Jurkat, Clone E6-1 (cell line): Measurements from ENCODE around the gene PANK1.
"Not testable (repeated sequence)": the region's sequence is repeated elsewhere in the genome, so short reads cannot be mapped to it uniquely, and the experiment has no call there.

ENCODE experiments used
- DNase-seq: peaks from one replicate; pipeline ENCODE4 v3.0.0-alpha.2; 2011; ENCODE audit warnings: low read depth, low spot score
- H3K4me3 ChIP-seq: 2 replicates; pipeline ENCODE4 v1.5.1; 2011; ENCODE audit warnings: mild to moderate bottlenecking, low read length, control low read depth, moderate library complexity

Gene PANK1

DNA sequence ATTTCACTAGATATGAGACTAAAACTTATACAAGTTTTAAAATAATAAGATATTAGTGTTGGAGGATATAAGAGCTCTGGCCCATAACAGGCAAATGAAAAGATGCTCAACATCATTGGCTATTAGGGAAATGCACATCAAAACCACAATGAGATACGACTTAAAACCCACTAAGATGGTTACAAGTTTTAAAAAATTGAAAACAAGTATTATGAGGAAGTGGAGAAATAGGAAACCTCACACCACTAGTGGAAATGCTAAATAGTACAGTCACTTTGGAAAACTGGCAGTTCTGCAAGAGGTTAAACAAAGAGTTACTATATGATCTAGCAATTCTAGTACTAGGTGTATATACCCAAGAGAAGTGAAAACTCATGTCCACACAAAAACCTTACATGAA is 17.2 kb downstream of the PANK1 start:
- DNase-seq: no peak
- no peak overlapping the region for H3K4me3 ChIP-seq

GRCh38 chr10:89625041-89625765 is 19.8 kb downstream of the PANK1 start:
- H3K4me3 ChIP-seq: no peak overlapping the region
- DNase-seq: no peak

DNA sequence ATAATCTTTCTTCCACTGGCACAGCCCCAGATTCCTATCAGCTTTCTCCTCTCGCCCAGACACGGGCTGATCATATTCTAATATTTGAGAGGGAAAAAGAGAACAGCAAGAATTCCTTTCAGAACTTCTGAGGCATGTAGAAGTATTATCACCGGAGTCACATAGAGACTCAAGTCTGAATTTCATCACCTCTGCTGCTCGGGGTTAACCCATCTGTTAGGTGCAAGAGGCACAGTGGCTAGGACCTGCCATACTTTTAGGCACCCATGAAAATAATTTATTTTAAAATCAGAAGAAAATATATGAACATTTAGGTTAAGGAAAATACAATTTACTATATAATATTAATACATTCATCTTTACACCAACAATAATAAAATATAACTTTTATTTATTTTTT is 21.0 kb downstream of the PANK1 start:
- no peak overlapping the region for H3K4me3 ChIP-seq
- DNase-seq: no peak

DNA sequence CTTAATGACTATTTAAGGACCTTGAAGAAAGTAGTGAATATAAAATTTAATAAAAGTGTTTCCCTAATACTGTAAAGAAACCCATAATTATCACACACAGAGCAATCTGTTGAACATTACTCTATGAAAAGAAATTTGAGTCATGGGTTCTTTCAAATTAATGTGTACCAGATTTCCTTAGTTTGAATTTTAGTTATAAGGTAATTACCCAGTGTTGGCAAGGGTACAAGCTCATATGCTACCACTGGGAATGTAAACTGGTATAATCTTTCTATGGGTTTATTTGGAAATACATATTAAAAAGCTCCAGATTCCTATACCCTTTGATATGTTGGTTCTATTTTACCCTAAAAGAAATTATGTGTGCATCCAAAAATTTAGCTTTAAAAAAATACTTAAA is 22.9 kb downstream of the PANK1 start:
- no peak for DNase-seq
- no peak overlapping the region for H3K4me3 ChIP-seq

- DNase-seq: no peak
- no peak overlapping the region for H3K4me3 ChIP-seq
Observed at GRCh38 chr10:89621438-89621837, 23.6 kb downstream of the PANK1 start.

DNA sequence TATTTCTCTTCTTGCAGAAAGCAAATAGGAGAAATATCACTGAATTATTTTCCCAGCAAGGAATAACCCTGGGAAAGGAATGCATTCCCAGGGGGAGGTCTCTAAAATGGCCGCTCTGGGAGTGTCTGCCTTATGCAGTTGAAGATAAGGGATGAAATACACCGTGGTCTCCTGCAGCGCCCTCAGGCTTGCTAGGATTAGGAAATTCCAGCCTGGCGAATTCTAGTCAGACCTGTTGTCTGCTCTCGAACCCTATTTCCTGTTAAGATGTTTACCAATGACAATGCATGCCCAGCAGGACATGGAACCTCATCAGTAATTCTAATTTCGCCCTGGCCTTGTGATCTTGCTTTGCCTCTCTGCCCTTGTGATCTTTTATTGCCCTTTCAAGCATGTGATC is 24.7 kb downstream of the PANK1 start:
- DNase-seq, H3K4me3 ChIP-seq: not testable (repeated sequence)

GRCh38 chr10:89615824-89616223 is 29.2 kb downstream of the PANK1 start:
- peak; percentile 14 for DNase-seq
- H3K4me3 ChIP-seq: no peak overlapping the region

GRCh38 chr10:89615112-89615511 is 29.9 kb downstream of the PANK1 start:
- DNase-seq: peak; percentile 41
- no peak overlapping the region for H3K4me3 ChIP-seq

DNA sequence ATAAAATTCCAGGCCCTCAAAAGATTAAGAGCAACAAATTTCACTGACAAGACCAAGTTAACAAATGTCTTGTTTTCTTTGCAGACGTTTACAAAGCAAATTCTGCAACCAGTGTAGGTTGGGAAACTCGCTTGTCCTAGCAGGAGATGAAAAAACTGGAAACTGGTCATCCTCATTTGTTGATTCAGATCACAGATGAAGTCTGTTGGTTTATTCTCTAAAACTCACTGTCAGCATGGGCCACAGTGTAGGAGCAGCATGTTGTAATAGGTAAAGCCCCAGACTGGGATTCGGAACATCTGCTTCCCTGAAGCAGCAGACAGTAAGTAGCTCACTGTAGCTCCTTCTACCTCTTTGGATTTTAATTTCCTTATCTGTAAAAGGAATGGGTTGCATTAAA is 31.5 kb downstream of the PANK1 start:
- H3K4me3 ChIP-seq: no peak overlapping the region
- DNase-seq: no peak

- H3K4me3 ChIP-seq: no peak overlapping the region
- DNase-seq: no peak
Observed at GRCh38 chr10:89611282-89611681, 33.8 kb downstream of the PANK1 start.

DNA sequence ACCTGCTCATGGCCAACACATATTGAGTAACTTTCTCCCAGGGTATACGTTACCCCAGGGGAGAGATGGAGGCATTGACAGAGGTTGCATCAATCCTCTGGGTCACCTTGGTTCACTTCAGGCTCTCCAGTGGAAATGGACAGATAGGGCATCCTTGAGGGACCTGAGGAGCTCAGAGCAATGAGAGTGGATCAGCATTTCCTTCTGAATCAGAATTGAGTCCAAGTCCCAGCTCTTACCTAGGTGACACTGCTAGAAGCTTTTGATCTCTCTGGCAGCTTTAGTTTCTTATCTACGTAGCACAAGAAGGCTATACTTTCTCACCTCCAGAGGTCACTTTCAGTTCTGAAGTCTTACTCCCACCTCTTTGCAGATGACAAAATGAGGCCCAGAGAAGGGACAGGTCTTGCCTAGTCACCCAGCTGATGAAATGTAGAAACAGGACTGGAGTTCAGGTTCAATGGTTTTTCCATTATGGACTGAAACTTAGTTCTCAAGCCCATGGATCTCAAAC is 35.2 kb downstream of the PANK1 start:
- no peak overlapping the region for H3K4me3 ChIP-seq
- peak; percentile 35 for DNase-seq

DNA sequence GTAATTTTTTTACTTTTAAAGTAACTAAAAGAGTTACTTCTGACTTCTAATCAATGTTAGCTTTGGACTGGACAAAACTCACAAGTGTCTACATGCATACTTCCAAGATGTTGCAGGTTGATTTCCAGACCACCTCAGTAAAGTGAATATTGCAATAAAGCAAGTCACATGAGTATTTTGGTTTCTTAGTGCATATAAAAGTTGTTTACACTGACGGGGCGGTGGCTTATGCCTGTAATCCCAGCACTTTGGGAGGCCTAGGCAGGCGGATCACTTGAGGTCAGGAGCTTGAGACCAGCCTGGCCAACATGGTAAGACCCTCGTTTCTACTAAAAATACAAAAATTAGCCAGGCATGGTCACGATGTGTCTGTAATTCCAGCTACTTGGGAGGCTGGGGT is 40.8 kb downstream of the PANK1 start:
- H3K4me3 ChIP-seq: no peak overlapping the region
- no peak for DNase-seq

GRCh38 chr10:89602919-89603318 is 42.1 kb downstream of the PANK1 start:
- DNase-seq: no peak
- no peak overlapping the region for H3K4me3 ChIP-seq

DNA sequence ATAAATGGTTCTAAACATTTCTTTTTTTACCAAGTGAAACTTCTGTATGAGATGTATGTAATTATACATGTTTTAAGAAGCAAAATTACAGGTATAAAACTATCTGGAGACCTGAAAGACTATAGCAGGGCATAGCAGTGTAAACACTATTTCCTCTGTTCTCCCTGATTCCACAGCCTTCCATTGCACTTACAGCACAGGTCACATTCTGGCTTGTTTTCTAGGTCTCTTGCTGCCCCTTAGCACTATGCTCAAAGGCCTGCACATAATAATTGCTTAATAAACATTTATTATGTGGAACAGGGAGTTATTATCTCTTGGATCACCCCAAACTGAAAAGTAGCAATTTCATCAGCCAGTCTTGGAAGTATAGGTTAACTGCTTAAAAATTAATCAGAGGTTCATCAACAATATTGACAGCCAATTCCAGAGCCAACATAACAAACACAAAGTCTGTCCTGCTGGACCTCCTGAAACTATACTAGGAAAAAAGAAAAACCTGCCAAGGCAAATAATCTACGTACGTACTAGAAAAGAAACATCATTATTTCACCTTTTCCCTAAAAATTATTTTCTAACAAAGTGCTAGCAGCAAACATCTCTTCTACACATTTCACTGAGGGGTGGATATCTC is 43.2 kb downstream of the PANK1 start:
- no peak overlapping the region for H3K4me3 ChIP-seq
- no peak for DNase-seq

DNA sequence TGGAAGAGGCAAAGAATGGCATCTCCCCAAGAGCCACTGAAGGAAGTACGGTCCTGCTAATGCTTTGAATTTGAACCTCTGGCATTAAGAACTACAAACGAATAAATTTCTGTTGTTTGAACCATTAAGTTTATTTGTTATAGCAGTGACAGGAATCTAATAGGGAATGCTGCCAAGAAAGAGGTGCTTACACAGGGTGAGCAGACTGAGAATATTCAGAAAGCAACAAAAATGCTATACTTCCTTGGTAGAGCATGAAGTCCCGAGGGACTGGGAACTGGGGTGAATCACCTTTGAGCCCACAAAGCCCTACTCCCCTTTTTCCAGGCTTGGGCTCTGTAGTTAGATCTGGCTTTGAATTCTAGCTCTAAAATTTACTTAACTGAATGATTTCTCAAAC is 45.0 kb downstream of the PANK1 start:
- H3K4me3 ChIP-seq: no peak overlapping the region
- DNase-seq: no peak

DNA sequence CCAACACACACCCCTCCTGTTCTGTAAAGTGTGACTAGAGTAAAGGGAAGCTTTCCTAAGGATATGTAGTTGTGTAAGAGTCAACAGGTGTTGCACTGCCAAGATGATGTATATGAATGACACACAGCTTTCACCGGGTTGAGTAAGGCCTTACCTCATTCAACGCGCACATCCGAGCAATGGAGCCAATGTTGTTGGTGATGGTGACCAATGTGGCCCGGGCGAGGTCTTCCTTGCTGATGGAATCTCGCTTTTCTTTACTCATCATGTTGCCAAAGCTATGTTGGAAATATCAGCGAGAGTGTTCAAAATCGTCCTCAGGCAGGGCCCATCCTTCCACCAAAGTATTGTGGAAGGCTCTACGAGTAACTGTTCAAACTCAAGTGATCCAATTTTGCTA is 52.0 kb downstream of the PANK1 start:
- no peak for DNase-seq
- H3K4me3 ChIP-seq: no peak overlapping the region

DNA sequence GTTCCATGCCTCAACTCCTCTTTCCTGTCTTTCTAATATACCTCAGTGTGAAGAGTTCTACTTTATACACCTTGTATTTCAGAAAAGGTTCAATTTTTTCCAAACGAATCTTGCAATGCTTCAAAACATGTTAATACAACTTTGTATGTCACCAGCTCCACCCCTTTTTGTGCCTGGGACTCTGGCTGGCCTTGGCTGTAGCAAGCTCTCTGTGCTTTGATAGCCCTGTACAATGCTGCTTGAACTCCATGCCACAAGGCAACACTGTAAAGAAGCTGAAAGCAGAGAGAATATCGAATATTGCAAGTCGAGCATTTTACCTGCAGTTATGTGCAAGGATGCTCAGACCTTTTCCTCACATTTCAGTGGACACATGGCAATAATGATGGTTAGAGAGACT is 52.5 kb downstream of the PANK1 start:
- no peak for DNase-seq
- H3K4me3 ChIP-seq: no peak overlapping the region

GRCh38 chr10:89591796-89592271 is 53.2 kb downstream of the PANK1 start:
- H3K4me3 ChIP-seq: no peak overlapping the region
- DNase-seq: no peak

DNA sequence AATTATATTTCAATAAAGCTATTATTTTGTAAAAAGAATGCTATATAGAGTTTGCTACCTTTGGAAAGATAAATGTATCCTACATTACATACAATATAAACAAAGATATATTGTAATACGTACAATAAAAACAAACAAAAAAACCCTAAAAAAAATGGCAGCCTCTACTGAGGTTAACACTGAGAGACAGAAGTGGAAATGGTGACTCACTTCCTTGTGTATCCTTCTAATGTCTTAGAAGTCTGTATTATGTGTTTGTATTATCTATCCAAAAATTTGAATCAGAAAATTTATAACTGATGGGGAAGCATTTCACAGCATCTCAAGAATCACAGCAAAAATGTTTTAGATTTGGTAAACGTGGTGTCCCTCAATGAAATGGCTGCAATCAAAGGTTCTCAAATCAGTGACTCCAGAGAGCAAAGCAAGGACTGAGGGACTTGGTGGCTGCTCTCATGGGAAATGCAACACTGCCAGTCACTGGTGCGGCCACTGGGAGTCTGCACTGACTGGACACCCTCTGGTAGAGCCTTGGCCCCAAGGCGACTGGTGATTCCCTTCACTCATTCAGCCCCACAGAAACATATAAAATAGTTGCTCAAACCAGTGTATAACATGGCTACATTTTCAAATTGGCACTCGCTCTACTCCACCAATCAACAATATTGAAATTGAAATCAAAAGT is 53.8 kb downstream of the PANK1 start:
- DNase-seq: no peak
- no peak overlapping the region for H3K4me3 ChIP-seq

GRCh38 chr10:89590326-89590725 is 54.7 kb downstream of the PANK1 start:
- DNase-seq: no peak
- no peak overlapping the region for H3K4me3 ChIP-seq
